ENCODE measurements around the gene CASP6.

The CASP6 gene

GRCh38 chr4:109662771-109663170 is 40.5 kb downstream of the CASP6 start:
- Histone ChIP-seq H3K79me2 (ENCODE audit: low read length) (no peaks in the 10 kb centered on the region), H3K36me3 (replicated peaks; ENCODE audit: insufficient read depth, low read length) (no peaks in the 10 kb centered on the region), H3K9me2 (replicated peaks; ENCODE audit: insufficient read depth, low read length) (no peaks in the 10 kb centered on the region), H3K4me2 (ENCODE audit: low read depth, low read length) (no peak overlapping the region), H3K27ac (ENCODE audit: low read length) (no peak overlapping the region), H3K4me1 (ENCODE audit: low read length) (no peaks in the 10 kb centered on the region), H3K9me3 (replicated peaks; ENCODE audit: insufficient read depth, low read length) (no peaks in the 10 kb centered on the region), H4K20me1 (ENCODE audit: insufficient read depth, low read length) (no peaks in the 10 kb centered on the region), H3F3A (ENCODE audit: insufficient read depth, low read length) (no peaks in the 10 kb centered on the region), H3K9ac (ENCODE audit: low read length) (no peak overlapping the region), H2AFZ (ENCODE audit: low read length) (no peak overlapping the region), H3K27me3 (replicated peaks; ENCODE audit: insufficient read depth, low read length) (no peaks in the 10 kb centered on the region), H3K4me3 (ENCODE audit: low read length) (no peak overlapping the region)
- TF ChIP-seq EZH2phosphoT487 (IDR thresholded peaks at IDR 0.05; ENCODE audit: low read length) = no peak
- TF ChIP-seq, protein P1, sequence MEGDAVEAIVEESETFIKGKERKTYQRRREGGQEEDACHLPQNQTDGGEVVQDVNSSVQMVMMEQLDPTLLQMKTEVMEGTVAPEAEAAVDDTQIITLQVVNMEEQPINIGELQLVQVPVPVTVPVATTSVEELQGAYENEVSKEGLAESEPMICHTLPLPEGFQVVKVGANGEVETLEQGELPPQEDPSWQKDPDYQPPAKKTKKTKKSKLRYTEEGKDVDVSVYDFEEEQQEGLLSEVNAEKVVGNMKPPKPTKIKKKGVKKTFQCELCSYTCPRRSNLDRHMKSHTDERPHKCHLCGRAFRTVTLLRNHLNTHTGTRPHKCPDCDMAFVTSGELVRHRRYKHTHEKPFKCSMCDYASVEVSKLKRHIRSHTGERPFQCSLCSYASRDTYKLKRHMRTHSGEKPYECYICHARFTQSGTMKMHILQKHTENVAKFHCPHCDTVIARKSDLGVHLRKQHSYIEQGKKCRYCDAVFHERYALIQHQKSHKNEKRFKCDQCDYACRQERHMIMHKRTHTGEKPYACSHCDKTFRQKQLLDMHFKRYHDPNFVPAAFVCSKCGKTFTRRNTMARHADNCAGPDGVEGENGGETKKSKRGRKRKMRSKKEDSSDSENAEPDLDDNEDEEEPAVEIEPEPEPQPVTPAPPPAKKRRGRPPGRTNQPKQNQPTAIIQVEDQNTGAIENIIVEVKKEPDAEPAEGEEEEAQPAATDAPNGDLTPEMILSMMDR (IDR thresholded peaks at IDR 0.05; ENCODE audit: low read length) = no peak
- TF ChIP-seq EZH2 (optimal IDR thresholded peaks at IDR 0.05; ENCODE audit: low read depth, low read length) = no peak
- DNase-seq = no peak

GRCh38 chr4:109662116-109662515 is 41.1 kb downstream of the CASP6 start:
- H3K36me3 ChIP-seq (replicated peaks; ENCODE audit: insufficient read depth, low read length) = no peaks in the 10 kb centered on the region
- no peak for TF ChIP-seq EZH2phosphoT487 (IDR thresholded peaks at IDR 0.05; ENCODE audit: low read length)
- no peak for TF ChIP-seq EZH2 (optimal IDR thresholded peaks at IDR 0.05; ENCODE audit: low read depth, low read length)
- TF ChIP-seq, protein P1 (IDR thresholded peaks at IDR 0.05; ENCODE audit: low read length) = no peak
- no peaks in the 10 kb centered on the region for H3K9me2 ChIP-seq (replicated peaks; ENCODE audit: insufficient read depth, low read length)
- H3K9ac ChIP-seq (ENCODE audit: low read length) = no peak overlapping the region
- no peaks in the 10 kb centered on the region for H3K79me2 ChIP-seq (ENCODE audit: low read length)
- H3K9me3 ChIP-seq (replicated peaks; ENCODE audit: insufficient read depth, low read length) = no peaks in the 10 kb centered on the region
- H4K20me1 ChIP-seq (ENCODE audit: insufficient read depth, low read length) = no peaks in the 10 kb centered on the region
- no peak overlapping the region for H2AFZ ChIP-seq (ENCODE audit: low read length)
- no peaks in the 10 kb centered on the region for H3K4me1 ChIP-seq (ENCODE audit: low read length)
- H3K27ac ChIP-seq (ENCODE audit: low read length) = no peak overlapping the region
- H3K4me2 ChIP-seq (ENCODE audit: low read depth, low read length) = no peak overlapping the region
- DNase-seq = no peak
- H3K4me3 ChIP-seq (ENCODE audit: low read length) = no peak overlapping the region
- no peaks in the 10 kb centered on the region for H3F3A ChIP-seq (ENCODE audit: insufficient read depth, low read length)
- no peaks in the 10 kb centered on the region for H3K27me3 ChIP-seq (replicated peaks; ENCODE audit: insufficient read depth, low read length)

GRCh38 chr4:109658871-109659410 is 44.3 kb downstream of the CASP6 start:
- H3K27ac ChIP-seq (ENCODE audit: low read length) = no peak overlapping the region
- H3K4me2 ChIP-seq (ENCODE audit: low read depth, low read length) = no peak overlapping the region
- DNase-seq = no peak
- H3K79me2 ChIP-seq (ENCODE audit: low read length) = no peaks in the 10 kb centered on the region
- TF ChIP-seq EZH2phosphoT487 (IDR thresholded peaks at IDR 0.05; ENCODE audit: low read length) (no peak), EZH2 (optimal IDR thresholded peaks at IDR 0.05; ENCODE audit: low read depth, low read length) (no peak)
- TF ChIP-seq, protein P1 (IDR thresholded peaks at IDR 0.05; ENCODE audit: low read length) = no peak
- no peaks in the 10 kb centered on the region for H3K27me3 ChIP-seq (replicated peaks; ENCODE audit: insufficient read depth, low read length)
- H3K4me1 ChIP-seq (ENCODE audit: low read length) = no peaks in the 10 kb centered on the region
- H3K36me3 ChIP-seq (replicated peaks; ENCODE audit: insufficient read depth, low read length) = no peaks in the 10 kb centered on the region
- H3K9ac ChIP-seq (ENCODE audit: low read length) = no peak overlapping the region
- no peak overlapping the region for H3K4me3 ChIP-seq (ENCODE audit: low read length)
- H4K20me1 ChIP-seq (ENCODE audit: insufficient read depth, low read length) = no peaks in the 10 kb centered on the region
- no peaks in the 10 kb centered on the region for H3K9me3 ChIP-seq (replicated peaks; ENCODE audit: insufficient read depth, low read length)
- no peaks in the 10 kb centered on the region for H3K9me2 ChIP-seq (replicated peaks; ENCODE audit: insufficient read depth, low read length)
- H2AFZ ChIP-seq (ENCODE audit: low read length) = no peak overlapping the region
- H3F3A ChIP-seq (ENCODE audit: insufficient read depth, low read length) = no peaks in the 10 kb centered on the region
